ENCODE data around the gene FKBP5. TPM values are rescaled to one million over a fixed set of nuclear protein-coding genes. Genes with fewer than 3 reads are reported as not detected.

FKBP5 gene
- total and polyA plus RNA-seq, 10 of the 15 experiments (the other 5 are each of a cell fraction or from before 2014, with no cell fraction given) = 29.0 to 123 (median 62.3) TPM

- ChIA-PET CTCF (interaction anchor here (0.6 to 10.7 kb wide), 11 partner anchors 10 to 238 kb away, joined by 3 to 168 read pairs (median 5); partner anchors contain the start of genes ARMC12 and PPARD), POLR2A (interaction anchor here (0.7 kb wide), 1 partner anchor 112 kb away, joined by 3 read pairs; no protein-coding TSS in a partner anchor), RAD21 (ENCODE audit: unreplicated experiment) (interaction anchor here (1.0 to 4.3 kb wide), 2 partner anchors 211 to 212 kb away, joined by 10 to 49 read pairs; partner anchors contain the start of gene ARMC12), SMC1A (ENCODE audit: uncharacterized antibody, unreplicated experiment) (interaction anchor here (1.0 to 3.7 kb wide), 5 partner anchors 50 to 265 kb away, joined by 3 to 25 read pairs (median 8); partner anchors contain the start of gene ARMC12)
- Histone ChIP-seq H3K4me3 (no peak overlapping the region), H3K4me1 (ENCODE audit: control insufficient read depth, insufficient read depth, low read length) (no peaks in the 10 kb centered on the region), H3K9ac (ENCODE audit: control insufficient read depth, insufficient read depth, low read length) (no peak overlapping the region), H3K27me3 (replicated peaks in 1 of 2; ENCODE audit: control insufficient read depth in 2 of 2, insufficient read depth in 2 of 2, low read length in 1 of 2) (peaks cover 0 to 1% of the 10 kb centered on the region in 2 experiments; a peak in 2 of 4 replicates), H3K79me2 (ENCODE audit: control insufficient read depth, insufficient read depth, low read length) (no peaks in the 10 kb centered on the region), H3K4me2 (ENCODE audit: control insufficient read depth, insufficient read depth) (no peak overlapping the region), H3K9me3 (replicated peaks; ENCODE audit: control insufficient read depth, insufficient read depth, low read length) (no peaks in the 10 kb centered on the region), H4K20me1 (ENCODE audit: control insufficient read depth, insufficient read depth) (no peaks in the 10 kb centered on the region), H3K36me3 (ENCODE audit: control insufficient read depth in 2 of 2, insufficient read depth in 2 of 2, low read length in 1 of 2) (no peaks in the 10 kb centered on the region), H3K27ac (ENCODE audit: control insufficient read depth, insufficient read depth) (no peak overlapping the region), H2AFZ (ENCODE audit: control insufficient read depth, low read depth, low read length) (no peak overlapping the region)
- FAIRE-seq (no peak), DNase-seq (ENCODE audit: low read depth, low spot score) (no peak), ATAC-seq (no peak)
- intact Hi-C loops (cut with micrococcal nuclease; ENCODE audit: unreplicated experiment) = loop anchor here (5.0 to 10.0 kb wide), 2 partner anchors 58 to 430 kb away; no protein-coding TSS in a partner anchor
- in situ Hi-C loops (cut with MboI) = loop anchor here (5.0 kb wide), 1 partner anchor 213 kb away; the partner anchor contains the start of gene ARMC12
- TF ChIP-seq STAT1 (conservative IDR thresholded peaks at IDR 0.05) (no peak), POLR2AphosphoS2 (IDR thresholded peaks at IDR 0.05; ENCODE audit: low read depth, low read length) (no peak), SMC3 (IDR thresholded peaks at IDR 0.05; ENCODE audit: borderline replicate concordance, low read length) (no peak), CBFB (IDR thresholded peaks at IDR 0.05; ENCODE audit: low read depth) (no peak), DPF2 (IDR thresholded peaks at IDR 0.05) (no peak), MTA2 (IDR thresholded peaks at IDR 0.05; ENCODE audit: low read depth) (no peak), HDAC6 (IDR thresholded peaks at IDR 0.05; ENCODE audit: unreplicated experiment) (no peak), SIN3A (IDR thresholded peaks at IDR 0.05; ENCODE audit: low read depth, low read length) (no peak), SPI1 (IDR thresholded peaks at IDR 0.05; ENCODE audit: borderline replicate concordance, insufficient read depth, low read depth, low read length) (no peak), RELA (IDR thresholded peaks at IDR 0.05; ENCODE audit: borderline replicate concordance, partially characterized antibody) (no peak), MLLT1 (IDR thresholded peaks at IDR 0.05) (no peak), EED (IDR thresholded peaks at IDR 0.05; ENCODE audit: low read depth) (no peak), MXI1 (IDR thresholded peaks at IDR 0.05; ENCODE audit: low read depth, low read length) (no peak), FOXK2 (IDR thresholded peaks at IDR 0.05) (no peak), ASH2L (IDR thresholded peaks at IDR 0.05; ENCODE audit: borderline replicate concordance, low read depth) (no peak), RBBP5 (conservative IDR thresholded peaks at IDR 0.05) (no peak), ZNF207 (IDR thresholded peaks at IDR 0.05; ENCODE audit: borderline replicate concordance) (no peak), FOS (IDR thresholded peaks at IDR 0.05; ENCODE audit: borderline replicate concordance, extremely low read depth, insufficient read length) (no peak)
- TF ChIP-seq, protein P1, sequence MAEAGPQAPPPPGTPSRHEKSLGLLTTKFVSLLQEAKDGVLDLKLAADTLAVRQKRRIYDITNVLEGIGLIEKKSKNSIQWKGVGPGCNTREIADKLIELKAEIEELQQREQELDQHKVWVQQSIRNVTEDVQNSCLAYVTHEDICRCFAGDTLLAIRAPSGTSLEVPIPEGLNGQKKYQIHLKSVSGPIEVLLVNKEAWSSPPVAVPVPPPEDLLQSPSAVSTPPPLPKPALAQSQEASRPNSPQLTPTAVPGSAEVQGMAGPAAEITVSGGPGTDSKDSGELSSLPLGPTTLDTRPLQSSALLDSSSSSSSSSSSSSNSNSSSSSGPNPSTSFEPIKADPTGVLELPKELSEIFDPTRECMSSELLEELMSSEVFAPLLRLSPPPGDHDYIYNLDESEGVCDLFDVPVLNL (IDR thresholded peaks at IDR 0.05; ENCODE audit: low read depth, low read length) = no peak
- TF ChIP-seq, protein P2, sequence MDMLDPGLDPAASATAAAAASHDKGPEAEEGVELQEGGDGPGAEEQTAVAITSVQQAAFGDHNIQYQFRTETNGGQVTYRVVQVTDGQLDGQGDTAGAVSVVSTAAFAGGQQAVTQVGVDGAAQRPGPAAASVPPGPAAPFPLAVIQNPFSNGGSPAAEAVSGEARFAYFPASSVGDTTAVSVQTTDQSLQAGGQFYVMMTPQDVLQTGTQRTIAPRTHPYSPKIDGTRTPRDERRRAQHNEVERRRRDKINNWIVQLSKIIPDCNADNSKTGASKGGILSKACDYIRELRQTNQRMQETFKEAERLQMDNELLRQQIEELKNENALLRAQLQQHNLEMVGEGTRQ (IDR thresholded peaks at IDR 0.05; ENCODE audit: borderline replicate concordance, low read depth, low read length) = no peak
- 33% methylated on average over 3 of the region's 3 CpGs for WGBS (ENCODE audit: insufficient coverage, insufficient replicate concordance, low lambda C conversion rate, missing lambda C conversion rate)
- BruUV-seq (replicated peaks) = no TSS peak
Measured at GRCh38 chr6:35524380-35525020, 164.2 kb downstream of the FKBP5 start.

Data from GM12878 (cell line).